Mesendoderm (in vitro differentiated cells): ENCODE data around the gene BMP2K.

Experiments
- DNase-seq: peaks from one replicate; pipeline ENCODE4 v3.0.0; 2013
- H2AK5ac ChIP-seq: 2 replicates; pipeline ENCODE4 v1.6.1; 2013; ENCODE audit warnings: low read length, inconsistent platforms
- H2BK120ac ChIP-seq: 2 replicates; pipeline ENCODE4 v1.6.1; 2013; ENCODE audit warnings: low read depth, mild to moderate bottlenecking, low read length, moderate library complexity, mixed read lengths
- H2BK15ac ChIP-seq: replicated peaks from 2 replicates; pipeline ENCODE4 v1.6.1; 2013; ENCODE audit warnings: low read depth, mild to moderate bottlenecking, moderate library complexity
- H2BK5ac ChIP-seq: 2 replicates; pipeline ENCODE4 v1.6.1; 2013; ENCODE audit warnings: low read length, inconsistent platforms
- H3K18ac ChIP-seq: 2 replicates; pipeline ENCODE4 v1.6.1; 2013; ENCODE audit warnings: mild to moderate bottlenecking, low read length, mixed read lengths
- H3K23ac ChIP-seq: one replicate; pipeline ENCODE4 v1.6.1; 2013; ENCODE audit warnings: low read length
- H3K27ac ChIP-seq: 2 replicates; pipeline ENCODE4 v1.5.1; 2013; ENCODE audit warnings: low read depth, mild to moderate bottlenecking, inconsistent platforms, low read length, moderate library complexity
- H3K27me3 ChIP-seq: 2 replicates; pipeline ENCODE4 v1.6.1; 2013; ENCODE audit warnings: low read length, control low read depth, mild to moderate bottlenecking, inconsistent platforms; ENCODE audit not compliant: insufficient read depth, poor library complexity
- H3K36me3 ChIP-seq: 2 replicates; pipeline ENCODE4 v1.6.1; 2013; ENCODE audit warnings: low read length, inconsistent platforms; ENCODE audit not compliant: control insufficient read depth, insufficient read depth
- H3K4ac ChIP-seq: one replicate; pipeline ENCODE4 v1.6.1; 2013; ENCODE audit warnings: low read depth, mild to moderate bottlenecking, low read length, moderate library complexity
- H3K4me1 ChIP-seq: 2 replicates; pipeline ENCODE4 v1.6.1; 2013; ENCODE audit warnings: low read depth, low read length, inconsistent platforms; ENCODE audit not compliant: control insufficient read depth
- H3K4me2 ChIP-seq: 2 replicates; pipeline ENCODE4 v1.6.1; 2013; ENCODE audit warnings: low read length
- H3K4me3 ChIP-seq: 2 replicates; pipeline ENCODE4 v1.5.1; 2013; ENCODE audit warnings: mild to moderate bottlenecking, low read length
- H3K56ac ChIP-seq: one replicate; pipeline ENCODE4 v1.6.1; 2013; ENCODE audit warnings: low read length
- H3K79me1 ChIP-seq: 2 replicates; pipeline ENCODE4 v1.6.1; 2013; ENCODE audit warnings: low read length, inconsistent platforms
- H3K79me2 ChIP-seq: 2 replicates; pipeline ENCODE4 v1.6.1; 2013; ENCODE audit warnings: mild to moderate bottlenecking, low read length; ENCODE audit not compliant: control insufficient read depth, insufficient read depth
- H3K9ac ChIP-seq: 2 replicates; pipeline ENCODE4 v1.6.1; 2013; ENCODE audit warnings: low read length, inconsistent platforms
- H4K5ac ChIP-seq: one replicate; pipeline ENCODE4 v1.6.1; 2013; ENCODE audit warnings: low read length
- H4K8ac ChIP-seq: one replicate; pipeline ENCODE4 v1.6.1; 2013; ENCODE audit warnings: low read depth, mild to moderate bottlenecking, control low read depth, low read length, moderate library complexity
- WGBS: extraction: QIAGEN DNeasy Blood & Tissue Kit; methylation state at CpG from one replicate; pipeline ENCODE4 v1.1.7; 2013; ENCODE audit warnings: low lambda C conversion rate, missing lambda C conversion rate; ENCODE audit not compliant: insufficient coverage; ENCODE audit errors: extremely low coverage; 5-methylcytosine and 5-hydroxymethylcytosine counted together

BMP2K gene

GRCh38 chr4:78758085-78758484 is 18.1 kb upstream of the BMP2K start:
- no peak overlapping the region for H3K4me3 ChIP-seq
- no peak overlapping the region for H3K4ac ChIP-seq
- no peak overlapping the region for H2BK120ac ChIP-seq
- H3K36me3 ChIP-seq, result no peaks in the 10 kb centered on the region
- H4K5ac ChIP-seq, result no peak overlapping the region
- no peak overlapping the region for H3K23ac ChIP-seq
- H3K27ac ChIP-seq, result no peak overlapping the region
- H3K56ac ChIP-seq, result no peak overlapping the region
- no peaks in the 10 kb centered on the region for H3K79me2 ChIP-seq
- no peaks in the 10 kb centered on the region for H3K4me1 ChIP-seq
- no peak overlapping the region for H2AK5ac ChIP-seq
- no peak overlapping the region for H2BK5ac ChIP-seq
- no CpG with 5 or more reads among the region's 1 CpG for WGBS
- no peak overlapping the region for H3K4me2 ChIP-seq
- H2BK15ac ChIP-seq, result no peak overlapping the region
- H3K79me1 ChIP-seq, result no peaks in the 10 kb centered on the region
- no peak overlapping the region for H4K8ac ChIP-seq
- H3K9ac ChIP-seq, result no peak overlapping the region
- H3K27me3 ChIP-seq, result no peaks in the 10 kb centered on the region
- no peak overlapping the region for H3K18ac ChIP-seq
- no peak for DNase-seq

- no CpG with 5 or more reads among the region's 2 CpGs for WGBS
- Histone ChIP-seq H4K8ac (no peak overlapping the region), H3K79me2 (no peaks in the 10 kb centered on the region), H2AK5ac (no peak overlapping the region), H3K23ac (no peak overlapping the region), H3K27ac (no peak overlapping the region), H3K9ac (no peak overlapping the region), H3K27me3 (no peaks in the 10 kb centered on the region), H3K4me2 (no peak overlapping the region), H3K4me3 (no peak overlapping the region), H2BK15ac (no peak overlapping the region), H3K56ac (no peak overlapping the region), H2BK120ac (no peak overlapping the region), H3K18ac (no peak overlapping the region), H3K36me3 (no peaks in the 10 kb centered on the region), H4K5ac (no peak overlapping the region), H3K4ac (no peak overlapping the region), H3K4me1 (no peaks in the 10 kb centered on the region), H3K79me1 (no peaks in the 10 kb centered on the region), H2BK5ac (no peak overlapping the region)
- no peak for DNase-seq
These were observed 13.6 kb upstream of the BMP2K start for GRCh38 chr4:78762529-78762928.

- no peak overlapping the region for H3K23ac ChIP-seq
- H3K4ac ChIP-seq, result no peak overlapping the region
- H2BK120ac ChIP-seq, result no peak overlapping the region
- no peak overlapping the region for H2BK5ac ChIP-seq
- no peak overlapping the region for H4K8ac ChIP-seq
- no peak overlapping the region for H4K5ac ChIP-seq
- no peaks in the 10 kb centered on the region for H3K79me2 ChIP-seq
- DNase-seq, result no peak
- no peak overlapping the region for H3K56ac ChIP-seq
- no peaks in the 10 kb centered on the region for H3K27me3 ChIP-seq
- no peak overlapping the region for H3K4me3 ChIP-seq
- H2BK15ac ChIP-seq, result no peak overlapping the region
- H3K18ac ChIP-seq, result no peak overlapping the region
- no peaks in the 10 kb centered on the region for H3K79me1 ChIP-seq
- H2AK5ac ChIP-seq, result no peak overlapping the region
- H3K9ac ChIP-seq, result no peak overlapping the region
- WGBS, result no CpG with 5 or more reads among the region's 1 CpG
- no peaks in the 10 kb centered on the region for H3K36me3 ChIP-seq
- no peaks in the 10 kb centered on the region for H3K4me1 ChIP-seq
- H3K27ac ChIP-seq, result no peak overlapping the region
- H3K4me2 ChIP-seq, result no peak overlapping the region
These were observed 12.9 kb upstream of the BMP2K start for GRCh38 chr4:78763251-78763650.

GRCh38 chr4:78763763-78764387 is 12.3 kb upstream of the BMP2K start:
- no peaks in the 10 kb centered on the region for H3K4me1 ChIP-seq
- H2BK120ac ChIP-seq, result no peak overlapping the region
- H3K56ac ChIP-seq, result no peak overlapping the region
- no peak overlapping the region for H3K23ac ChIP-seq
- H3K36me3 ChIP-seq, result no peaks in the 10 kb centered on the region
- no peak overlapping the region for H3K9ac ChIP-seq
- no peak overlapping the region for H3K4me3 ChIP-seq
- H3K27me3 ChIP-seq, result no peaks in the 10 kb centered on the region
- no peak overlapping the region for H2AK5ac ChIP-seq
- H3K4me2 ChIP-seq, result no peak overlapping the region
- H3K18ac ChIP-seq, result no peak overlapping the region
- H3K27ac ChIP-seq, result no peak overlapping the region
- no peak overlapping the region for H2BK5ac ChIP-seq
- WGBS, result 100% methylated on average over 3 of the region's 3 CpGs
- H2BK15ac ChIP-seq, result no peak overlapping the region
- no peak overlapping the region for H4K5ac ChIP-seq
- no peaks in the 10 kb centered on the region for H3K79me1 ChIP-seq
- H4K8ac ChIP-seq, result no peak overlapping the region
- DNase-seq, result no peak
- H3K79me2 ChIP-seq, result no peaks in the 10 kb centered on the region
- H3K4ac ChIP-seq, result no peak overlapping the region

DNA sequence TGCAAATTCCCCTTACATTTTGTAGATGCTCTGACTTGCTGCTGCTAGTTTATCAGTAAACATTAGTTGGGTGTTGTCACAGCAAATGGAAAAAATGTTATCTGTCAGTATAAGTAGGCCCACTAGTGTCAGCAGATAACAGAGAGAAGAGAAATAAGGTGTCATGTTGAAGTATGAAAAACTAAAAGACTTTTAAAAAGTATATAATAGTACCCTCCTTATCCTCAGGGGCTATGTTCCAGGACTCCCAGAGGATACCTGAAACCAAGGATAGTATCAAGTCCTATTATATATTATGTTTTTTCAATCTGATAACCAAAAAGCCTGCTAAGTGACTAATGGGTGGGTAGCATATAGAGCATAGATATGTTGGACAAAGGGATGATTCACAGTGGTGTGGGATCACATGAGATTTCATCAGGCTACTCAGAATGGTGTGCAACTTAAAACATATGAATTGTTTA is 11.6 kb upstream of the BMP2K start:
- Histone ChIP-seq H3K27me3 (no peaks in the 10 kb centered on the region), H4K5ac (no peak overlapping the region), H2BK120ac (no peak overlapping the region), H3K56ac (no peak overlapping the region), H2BK5ac (no peak overlapping the region), H4K8ac (no peak overlapping the region), H3K27ac (no peak overlapping the region), H3K79me1 (no peaks in the 10 kb centered on the region), H2AK5ac (no peak overlapping the region), H2BK15ac (no peak overlapping the region), H3K23ac (no peak overlapping the region), H3K4me1 (no peaks in the 10 kb centered on the region), H3K4me3 (no peak overlapping the region), H3K4ac (no peak overlapping the region), H3K18ac (no peak overlapping the region), H3K4me2 (no peak overlapping the region), H3K9ac (no peak overlapping the region), H3K79me2 (no peaks in the 10 kb centered on the region), H3K36me3 (no peaks in the 10 kb centered on the region)
- peak; percentile 39 for DNase-seq

- no peak overlapping the region for H2BK120ac ChIP-seq
- H2AK5ac ChIP-seq, result no peak overlapping the region
- H3K4me2 ChIP-seq, result no peak overlapping the region
- H3K23ac ChIP-seq, result no peak overlapping the region
- DNase-seq, result no peak
- H3K27ac ChIP-seq, result no peak overlapping the region
- no peak overlapping the region for H3K56ac ChIP-seq
- no peaks in the 10 kb centered on the region for H3K27me3 ChIP-seq
- H4K5ac ChIP-seq, result no peak overlapping the region
- H4K8ac ChIP-seq, result no peak overlapping the region
- no peaks in the 10 kb centered on the region for H3K4me1 ChIP-seq
- H3K18ac ChIP-seq, result no peak overlapping the region
- no peak overlapping the region for H3K4me3 ChIP-seq
- no CpG with 5 or more reads among the region's 1 CpG for WGBS
- H3K79me1 ChIP-seq, result no peaks in the 10 kb centered on the region
- no peak overlapping the region for H2BK15ac ChIP-seq
- no peaks in the 10 kb centered on the region for H3K36me3 ChIP-seq
- H3K9ac ChIP-seq, result no peak overlapping the region
- H2BK5ac ChIP-seq, result no peak overlapping the region
- no peak overlapping the region for H3K4ac ChIP-seq
- H3K79me2 ChIP-seq, result no peaks in the 10 kb centered on the region
These were observed 10.6 kb upstream of the BMP2K start for GRCh38 chr4:78765432-78766006.
